Kidney epithelial cell (primary cell): ENCODE results near the gene C1GALT1. TPM values are rescaled to one million over a fixed set of nuclear protein-coding genes. Genes with fewer than 3 reads are reported as not detected.

ENCODE experiments used
- DNase-seq: peaks from one replicate; pipeline ENCODE4 v3.0.0-alpha.2; 2010; ENCODE audit warnings: low read depth
- H3K27me3 ChIP-seq: 2 replicates; pipeline ENCODE4 v1.6.0; 2011; ENCODE audit warnings: low read length; ENCODE audit not compliant: control insufficient read depth, insufficient read depth
- H3K36me3 ChIP-seq: 2 replicates; pipeline ENCODE4 v1.5.1; 2011; ENCODE audit warnings: low read length; ENCODE audit not compliant: control insufficient read depth, insufficient read depth
- H3K4me3 ChIP-seq: 2 replicates; pipeline ENCODE4 v1.5.1; 2011; ENCODE audit warnings: low read depth, mild to moderate bottlenecking, control low read depth, low read length
- CTCF ChIP-seq: IDR thresholded peaks from 2 replicates; pipeline ENCODE4 v1.5.1; 2011; ENCODE audit warnings: mild to moderate bottlenecking, moderate library complexity, low read length, control low read depth, inconsistent platforms; ENCODE audit not compliant: insufficient read depth, poor library complexity, severe bottlenecking
- total RNA-seq: library from RNA; depleted of rRNA; stranded (reverse); fragments of >200 nt; gene quantifications from 2 replicates; pipeline ENCODE4 v1.2.3, GENCODE V29; 2015

Gene C1GALT1
- total RNA-seq, 1 donor from 2014 or later = 102 TPM

GRCh38 chr7:7271094-7271874 is 88.9 kb downstream of the C1GALT1 start:
- DNase-seq = no peak
- Histone ChIP-seq H3K27me3 (no peaks in the 10 kb centered on the region), H3K36me3 (no peaks in the 10 kb centered on the region), H3K4me3 (no peak overlapping the region)
- TF ChIP-seq CTCF = no peak

GRCh38 chr7:7272294-7272693 is 90.0 kb downstream of the C1GALT1 start:
- no peak for DNase-seq
- H3K4me3 ChIP-seq = no peak overlapping the region

GRCh38 chr7:7274782-7275181 is 92.4 kb downstream of the C1GALT1 start:
- H3K36me3 ChIP-seq = no peaks in the 10 kb centered on the region
- no peak for DNase-seq

More at GRCh38 chr7:7272294-7272693, 90.0 kb downstream of the C1GALT1 start:
- Histone ChIP-seq H3K27me3 (no peaks in the 10 kb centered on the region), H3K36me3 (no peaks in the 10 kb centered on the region)
- TF ChIP-seq CTCF = no peak

GRCh38 chr7:7276161-7276560 is 93.8 kb downstream of the C1GALT1 start:
- H3K27me3 ChIP-seq = no peaks in the 10 kb centered on the region
- H3K4me3 ChIP-seq = no peak overlapping the region
- no peak for TF ChIP-seq CTCF
- no peaks in the 10 kb centered on the region for H3K36me3 ChIP-seq
- DNase-seq = peak; percentile 19

More at GRCh38 chr7:7274782-7275181, 92.4 kb downstream of the C1GALT1 start:
- Histone ChIP-seq H3K4me3 (no peak overlapping the region), H3K27me3 (no peaks in the 10 kb centered on the region)
- no peak for TF ChIP-seq CTCF

GRCh38 chr7:7290429-7291122 is 108.2 kb downstream of the C1GALT1 start:
- no peak for DNase-seq
- H3K27me3 ChIP-seq = no peaks in the 10 kb centered on the region
- no peaks in the 10 kb centered on the region for H3K36me3 ChIP-seq
- no peak overlapping the region for H3K4me3 ChIP-seq
- TF ChIP-seq CTCF = no peak
